PC-9 (cell line): ENCODE data around the gene PPP4R3A.

Experiments
- EZH2 ChIP-seq: fragments of 200-600 bp; sonication (generic); IDR thresholded peaks from 2 replicates; pipeline ENCODE4 v1.8.0; 2017; ENCODE audit warnings: antibody characterized with exemption, low read depth
- TF ChIP-seq, protein P1 (sequence below): fragments of 200-600 bp; sonication (generic); conservative IDR thresholded peaks from 2 replicates; pipeline ENCODE4 v1.6.1; 2017; ENCODE audit warnings: mixed run types, antibody characterized with exemption, mild to moderate bottlenecking, moderate library complexity

- TF ChIP-seq, protein P1, sequence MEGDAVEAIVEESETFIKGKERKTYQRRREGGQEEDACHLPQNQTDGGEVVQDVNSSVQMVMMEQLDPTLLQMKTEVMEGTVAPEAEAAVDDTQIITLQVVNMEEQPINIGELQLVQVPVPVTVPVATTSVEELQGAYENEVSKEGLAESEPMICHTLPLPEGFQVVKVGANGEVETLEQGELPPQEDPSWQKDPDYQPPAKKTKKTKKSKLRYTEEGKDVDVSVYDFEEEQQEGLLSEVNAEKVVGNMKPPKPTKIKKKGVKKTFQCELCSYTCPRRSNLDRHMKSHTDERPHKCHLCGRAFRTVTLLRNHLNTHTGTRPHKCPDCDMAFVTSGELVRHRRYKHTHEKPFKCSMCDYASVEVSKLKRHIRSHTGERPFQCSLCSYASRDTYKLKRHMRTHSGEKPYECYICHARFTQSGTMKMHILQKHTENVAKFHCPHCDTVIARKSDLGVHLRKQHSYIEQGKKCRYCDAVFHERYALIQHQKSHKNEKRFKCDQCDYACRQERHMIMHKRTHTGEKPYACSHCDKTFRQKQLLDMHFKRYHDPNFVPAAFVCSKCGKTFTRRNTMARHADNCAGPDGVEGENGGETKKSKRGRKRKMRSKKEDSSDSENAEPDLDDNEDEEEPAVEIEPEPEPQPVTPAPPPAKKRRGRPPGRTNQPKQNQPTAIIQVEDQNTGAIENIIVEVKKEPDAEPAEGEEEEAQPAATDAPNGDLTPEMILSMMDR = no peak
- no peak for TF ChIP-seq EZH2
Measured at GRCh38 chr14:91414475-91414833, 95.7 kb downstream of the PPP4R3A start.
